ENCODE results near the gene ZNF862. TPM values are rescaled to one million over a fixed set of nuclear protein-coding genes. Genes with fewer than 3 reads are reported as not detected.

Gene ZNF862
- total RNA-seq, 1 donor from 2014 or later = 1.7 TPM

- intact Hi-C loops (cut with DNase I) = loop anchor here (1.0 to 10.0 kb wide), 5 partner anchors 35 to 531 kb away; partner anchors contain the start of genes ZNF775 and ZNF862
- no peaks in the 10 kb centered on the region for H3K27me3 ChIP-seq
Measured at GRCh38 chr7:149873074-149873969, 35.1 kb downstream of the ZNF862 start, which contains the start of gene ATP6V0E2. Gene ATP6V0E2 (plus strand): TSS chr7:149873969. CDS start chr7:149874066, 97 bp downstream.

GRCh38 chr7:149873970-149874643, 35.9 kb downstream of the ZNF862 start:
- intact Hi-C loops (cut with DNase I) = loop anchor here (1.0 to 10.0 kb wide), 5 partner anchors 36 to 531 kb away; partner anchors contain the start of genes ZNF775 and ZNF862
- H3K9me3 ChIP-seq = no peaks in the 10 kb centered on the region
- TF ChIP-seq, protein P1, sequence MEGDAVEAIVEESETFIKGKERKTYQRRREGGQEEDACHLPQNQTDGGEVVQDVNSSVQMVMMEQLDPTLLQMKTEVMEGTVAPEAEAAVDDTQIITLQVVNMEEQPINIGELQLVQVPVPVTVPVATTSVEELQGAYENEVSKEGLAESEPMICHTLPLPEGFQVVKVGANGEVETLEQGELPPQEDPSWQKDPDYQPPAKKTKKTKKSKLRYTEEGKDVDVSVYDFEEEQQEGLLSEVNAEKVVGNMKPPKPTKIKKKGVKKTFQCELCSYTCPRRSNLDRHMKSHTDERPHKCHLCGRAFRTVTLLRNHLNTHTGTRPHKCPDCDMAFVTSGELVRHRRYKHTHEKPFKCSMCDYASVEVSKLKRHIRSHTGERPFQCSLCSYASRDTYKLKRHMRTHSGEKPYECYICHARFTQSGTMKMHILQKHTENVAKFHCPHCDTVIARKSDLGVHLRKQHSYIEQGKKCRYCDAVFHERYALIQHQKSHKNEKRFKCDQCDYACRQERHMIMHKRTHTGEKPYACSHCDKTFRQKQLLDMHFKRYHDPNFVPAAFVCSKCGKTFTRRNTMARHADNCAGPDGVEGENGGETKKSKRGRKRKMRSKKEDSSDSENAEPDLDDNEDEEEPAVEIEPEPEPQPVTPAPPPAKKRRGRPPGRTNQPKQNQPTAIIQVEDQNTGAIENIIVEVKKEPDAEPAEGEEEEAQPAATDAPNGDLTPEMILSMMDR (IDR thresholded peaks at IDR 0.05) = no peak
- no peak for DNase-seq (ENCODE audit: low spot score in 2 of 2)
- peak overlapping the region in 1 of 2 donors; percentile 86 for H3K27ac ChIP-seq
- H3K36me3 ChIP-seq = peaks cover 2 to 7% of the 10 kb centered on the region in 2 donors
- H3K4me1 ChIP-seq = peaks cover 11% of the 10 kb centered on the region in 2 donors
- peak overlapping the region; percentile 86 to 89 for H3K4me3 ChIP-seq
- no peaks in the 10 kb centered on the region for H3K27me3 ChIP-seq

More at GRCh38 chr7:149873074-149873969, 35.1 kb downstream of the ZNF862 start, which contains the start of gene ATP6V0E2:
- no peaks in the 10 kb centered on the region for H3K9me3 ChIP-seq
- H3K27ac ChIP-seq = peak within 1 kb of the TSS; percentile 84 to 86
- H3K4me1 ChIP-seq = peaks cover 11% of the 10 kb centered on the region in 2 donors
- peak within 1 kb of the TSS; percentile 86 to 89 for H3K4me3 ChIP-seq
- TF ChIP-seq, protein P1 (IDR thresholded peaks at IDR 0.05) = no peak
- no peaks in the 10 kb centered on the region for H3K36me3 ChIP-seq
- DNase-seq (ENCODE audit: low spot score in 2 of 2) = peak; percentile 81 to 97

DNA sequence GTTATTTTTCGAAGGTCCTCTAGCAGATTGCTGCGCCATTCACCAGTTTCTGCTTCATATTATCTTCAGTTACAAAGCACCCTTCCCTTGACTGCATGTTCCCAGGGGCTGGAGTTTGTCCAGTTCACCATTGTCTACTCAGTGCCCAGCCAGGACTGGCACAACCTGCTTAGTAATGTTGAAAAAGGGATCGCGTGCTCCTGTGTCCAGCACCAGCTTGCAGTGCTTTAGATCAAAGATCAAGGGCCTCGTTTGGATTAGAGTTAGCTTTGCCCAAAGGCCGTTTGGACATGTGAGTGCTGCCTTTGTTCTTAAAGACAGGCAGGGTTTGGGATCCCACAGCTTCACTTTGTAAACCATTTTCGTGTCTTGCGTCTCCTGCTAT, 36.5 kb downstream of the ZNF862 start:
- Histone ChIP-seq H3K4me1 (peaks cover 11% of the 10 kb centered on the region in 2 donors), H3K27me3 (no peaks in the 10 kb centered on the region), H3K36me3 (peaks cover 6 to 7% of the 10 kb centered on the region in 2 donors), H3K9me3 (no peaks in the 10 kb centered on the region), H3K27ac (no peak overlapping the region), H3K4me3 (peak overlapping the region; percentile 86 to 89)
- DNase-seq (ENCODE audit: low spot score in 2 of 2) = no peak
- intact Hi-C loops (cut with DNase I) = loop anchor here (5.0 to 10.0 kb wide), 3 partner anchors 160 to 530 kb away; partner anchors contain the start of gene ZNF775
- TF ChIP-seq, protein P1 (IDR thresholded peaks at IDR 0.05) = no peak

DNA sequence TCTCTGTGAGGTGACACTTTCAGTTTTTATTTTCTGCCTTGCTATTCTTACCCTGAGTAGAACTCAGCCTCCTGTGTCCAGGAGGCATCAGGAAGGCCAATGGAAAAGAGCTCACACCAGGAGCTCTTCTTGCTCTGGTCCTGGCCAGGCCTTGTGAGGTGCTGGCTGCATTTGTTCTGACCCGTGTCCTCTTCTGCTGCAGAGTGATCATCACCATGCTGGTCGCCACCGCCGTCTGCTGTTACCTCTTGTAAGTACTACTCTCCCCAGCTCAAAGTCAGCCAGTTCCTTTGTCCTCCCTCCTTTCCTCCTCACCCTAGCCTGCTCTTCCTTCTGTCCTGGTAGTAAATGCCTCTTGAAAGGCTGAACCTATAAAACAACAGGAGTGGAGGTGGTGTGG, 37.2 kb downstream of the ZNF862 start:
- DNase-seq (ENCODE audit: low spot score in 2 of 2) = no peak
- H3K36me3 ChIP-seq = peaks cover 6 to 7% of the 10 kb centered on the region in 2 donors
- no peak overlapping the region for H3K4me3 ChIP-seq
- H3K27ac ChIP-seq = no peak overlapping the region
- peaks cover 11% of the 10 kb centered on the region in 2 donors for H3K4me1 ChIP-seq
- intact Hi-C loops (cut with DNase I) = loop anchor here (10.0 kb wide), 2 partner anchors 161 to 529 kb away; a partner anchor contains a TSS
- TF ChIP-seq, protein P1 (IDR thresholded peaks at IDR 0.05) = no peak
- no peaks in the 10 kb centered on the region for H3K27me3 ChIP-seq
- no peaks in the 10 kb centered on the region for H3K9me3 ChIP-seq

DNA sequence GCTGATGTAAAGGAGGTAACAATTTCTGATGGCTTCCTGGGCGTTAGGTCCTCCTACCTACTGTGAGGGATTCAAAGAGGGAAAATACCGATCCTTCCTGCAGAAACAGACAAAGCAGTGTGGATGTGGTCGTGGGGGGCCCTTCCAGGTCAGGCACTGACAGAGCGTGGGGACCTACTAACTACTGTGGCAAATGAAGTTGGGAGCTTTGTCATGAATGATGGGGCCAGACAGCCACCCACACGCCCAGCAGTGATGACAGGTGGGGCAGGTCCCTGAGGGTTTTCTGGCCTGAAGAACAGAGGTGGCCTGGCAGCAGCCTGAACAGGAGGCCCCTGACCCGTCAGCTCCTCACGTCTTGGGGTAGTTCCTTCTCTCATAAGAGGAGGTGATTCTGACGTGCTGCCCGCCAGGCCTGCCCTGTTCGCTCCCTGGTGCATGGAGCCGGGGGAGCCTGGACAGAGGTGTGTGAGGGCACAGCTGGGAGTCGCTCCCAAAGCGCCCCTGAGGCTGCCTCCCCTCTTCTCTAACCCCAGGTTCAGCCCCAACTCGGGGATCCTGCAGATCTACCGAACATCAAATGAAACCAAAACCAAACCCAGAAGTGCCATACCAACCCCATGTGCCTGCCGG, 39.8 kb downstream of the ZNF862 start:
- Histone ChIP-seq H3K4me3 (no peak overlapping the region), H3K4me1 (peaks cover 7 to 9% of the 10 kb centered on the region in 2 donors), H3K27me3 (no peaks in the 10 kb centered on the region), H3K27ac (no peak overlapping the region), H3K9me3 (no peaks in the 10 kb centered on the region), H3K36me3 (peaks cover 6 to 7% of the 10 kb centered on the region in 2 donors)
- no peak for DNase-seq (ENCODE audit: low spot score in 2 of 2)
- TF ChIP-seq, protein P1 (IDR thresholded peaks at IDR 0.05) = no peak
- intact Hi-C loops (cut with DNase I) = loop anchor here (10.0 kb wide), 2 partner anchors 163 to 527 kb away; a partner anchor contains a TSS

Data from ascending aorta (tissue), 2 donors.